HCT116 (cell line): ENCODE results near the gene KCNJ16.

Experiments
- CBX3 ChIP-seq: IDR thresholded peaks from 2 replicates; pipeline ENCODE4 v1.6.1; 2012; ENCODE audit warnings: low read depth
- EGR1 ChIP-seq: IDR thresholded peaks from 2 replicates; pipeline ENCODE4 v1.6.1; 2012; ENCODE audit warnings: low read depth
- EZH2 ChIP-seq: fragments of 200-600 bp; sonication (generic); IDR thresholded peaks from 2 replicates; pipeline ENCODE4 v1.6.1; 2017; ENCODE audit warnings: antibody characterized with exemption, mixed run types
- EZH2phosphoT487 ChIP-seq: fragments of 200-600 bp; IDR thresholded peaks from 2 replicates; pipeline ENCODE4 v1.6.1; 2018; ENCODE audit warnings: antibody characterized with exemption, borderline replicate concordance
- JUND ChIP-seq: IDR thresholded peaks from 2 replicates; pipeline ENCODE4 v1.6.1; 2012
- POLR2A ChIP-seq: IDR thresholded peaks from 2 replicates; pipeline ENCODE4 v1.7.0; 2011; ENCODE audit warnings: borderline replicate concordance; ENCODE audit not compliant: insufficient read depth, insufficient read length; ENCODE audit errors: extremely low read depth
- SP1 ChIP-seq: IDR thresholded peaks from 2 replicates; pipeline ENCODE4 v1.6.1; 2012; ENCODE audit warnings: low read depth
- ZNF274 ChIP-seq: fragments of 200-500 bp; sonication (Bioruptor generic); IDR thresholded peaks from 2 replicates; pipeline ENCODE4 v1.6.1; 2014; ENCODE audit warnings: mild to moderate bottlenecking, low read depth, low read length, inconsistent platforms
- TF ChIP-seq, protein P1 (sequence below): IDR thresholded peaks from 2 replicates; pipeline ENCODE4 v1.6.1; 2012; ENCODE audit warnings: low read depth
- TF ChIP-seq, protein P2 (sequence below), 3 experiments: fragments of 200-600 bp in 1 of 3; sonication (generic) in 1 of 3; IDR thresholded peaks in 2 of 3; conservative IDR thresholded peaks in 1 of 3; 2 replicates each; pipeline ENCODE4 v1.5.1; 2012 to 2017; ENCODE audit warnings: low read depth in 2 of 3, low read length in 2 of 3, antibody characterized with exemption in 1 of 3, borderline replicate concordance in 1 of 3, control low read depth in 1 of 3, mild to moderate bottlenecking in 1 of 3, mixed read lengths in 1 of 3, mixed run types in 1 of 3, moderate library complexity in 1 of 3; ENCODE audit not compliant: insufficient read depth in 1 of 3
- TF ChIP-seq, protein P3 (sequence below): IDR thresholded peaks from 2 replicates; pipeline ENCODE4 v1.6.1; 2012

DNA sequence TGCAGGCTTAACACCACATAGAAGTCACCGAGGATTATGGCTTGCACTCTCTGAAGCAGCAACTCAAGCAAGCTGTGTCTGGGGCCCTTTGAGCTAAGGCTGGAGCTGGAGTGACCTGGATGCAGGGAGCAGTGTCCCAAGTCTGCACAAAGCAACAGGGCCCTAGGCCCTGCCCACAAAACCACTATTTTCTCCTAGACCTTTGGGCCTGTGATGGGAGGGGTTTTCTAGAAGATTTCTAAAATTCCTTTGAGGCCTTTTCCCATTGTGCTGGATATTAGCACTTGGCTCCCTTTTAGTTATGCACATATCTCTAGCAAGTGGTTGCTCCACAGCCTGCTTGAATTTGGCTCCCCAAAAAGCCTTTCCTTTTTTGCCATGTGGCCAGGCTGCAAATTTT lies 44.5 kb downstream of the KCNJ16 start:
- TF ChIP-seq, protein P1, sequence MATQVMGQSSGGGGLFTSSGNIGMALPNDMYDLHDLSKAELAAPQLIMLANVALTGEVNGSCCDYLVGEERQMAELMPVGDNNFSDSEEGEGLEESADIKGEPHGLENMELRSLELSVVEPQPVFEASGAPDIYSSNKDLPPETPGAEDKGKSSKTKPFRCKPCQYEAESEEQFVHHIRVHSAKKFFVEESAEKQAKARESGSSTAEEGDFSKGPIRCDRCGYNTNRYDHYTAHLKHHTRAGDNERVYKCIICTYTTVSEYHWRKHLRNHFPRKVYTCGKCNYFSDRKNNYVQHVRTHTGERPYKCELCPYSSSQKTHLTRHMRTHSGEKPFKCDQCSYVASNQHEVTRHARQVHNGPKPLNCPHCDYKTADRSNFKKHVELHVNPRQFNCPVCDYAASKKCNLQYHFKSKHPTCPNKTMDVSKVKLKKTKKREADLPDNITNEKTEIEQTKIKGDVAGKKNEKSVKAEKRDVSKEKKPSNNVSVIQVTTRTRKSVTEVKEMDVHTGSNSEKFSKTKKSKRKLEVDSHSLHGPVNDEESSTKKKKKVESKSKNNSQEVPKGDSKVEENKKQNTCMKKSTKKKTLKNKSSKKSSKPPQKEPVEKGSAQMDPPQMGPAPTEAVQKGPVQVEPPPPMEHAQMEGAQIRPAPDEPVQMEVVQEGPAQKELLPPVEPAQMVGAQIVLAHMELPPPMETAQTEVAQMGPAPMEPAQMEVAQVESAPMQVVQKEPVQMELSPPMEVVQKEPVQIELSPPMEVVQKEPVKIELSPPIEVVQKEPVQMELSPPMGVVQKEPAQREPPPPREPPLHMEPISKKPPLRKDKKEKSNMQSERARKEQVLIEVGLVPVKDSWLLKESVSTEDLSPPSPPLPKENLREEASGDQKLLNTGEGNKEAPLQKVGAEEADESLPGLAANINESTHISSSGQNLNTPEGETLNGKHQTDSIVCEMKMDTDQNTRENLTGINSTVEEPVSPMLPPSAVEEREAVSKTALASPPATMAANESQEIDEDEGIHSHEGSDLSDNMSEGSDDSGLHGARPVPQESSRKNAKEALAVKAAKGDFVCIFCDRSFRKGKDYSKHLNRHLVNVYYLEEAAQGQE = no peak
- TF ChIP-seq EZH2 = no peak
- TF ChIP-seq, protein P2, sequence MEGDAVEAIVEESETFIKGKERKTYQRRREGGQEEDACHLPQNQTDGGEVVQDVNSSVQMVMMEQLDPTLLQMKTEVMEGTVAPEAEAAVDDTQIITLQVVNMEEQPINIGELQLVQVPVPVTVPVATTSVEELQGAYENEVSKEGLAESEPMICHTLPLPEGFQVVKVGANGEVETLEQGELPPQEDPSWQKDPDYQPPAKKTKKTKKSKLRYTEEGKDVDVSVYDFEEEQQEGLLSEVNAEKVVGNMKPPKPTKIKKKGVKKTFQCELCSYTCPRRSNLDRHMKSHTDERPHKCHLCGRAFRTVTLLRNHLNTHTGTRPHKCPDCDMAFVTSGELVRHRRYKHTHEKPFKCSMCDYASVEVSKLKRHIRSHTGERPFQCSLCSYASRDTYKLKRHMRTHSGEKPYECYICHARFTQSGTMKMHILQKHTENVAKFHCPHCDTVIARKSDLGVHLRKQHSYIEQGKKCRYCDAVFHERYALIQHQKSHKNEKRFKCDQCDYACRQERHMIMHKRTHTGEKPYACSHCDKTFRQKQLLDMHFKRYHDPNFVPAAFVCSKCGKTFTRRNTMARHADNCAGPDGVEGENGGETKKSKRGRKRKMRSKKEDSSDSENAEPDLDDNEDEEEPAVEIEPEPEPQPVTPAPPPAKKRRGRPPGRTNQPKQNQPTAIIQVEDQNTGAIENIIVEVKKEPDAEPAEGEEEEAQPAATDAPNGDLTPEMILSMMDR (IDR thresholded peaks at IDR 0.05 in 2 of 3, conservative IDR thresholded peaks at IDR 0.05 in 1 of 3; ENCODE audit: borderline replicate concordance in 1 of 3, insufficient read depth in 1 of 3, low read depth in 2 of 3, low read length in 2 of 3) = no peak
- TF ChIP-seq SP1 = no peak
- TF ChIP-seq CBX3 = no peak
- no peak for TF ChIP-seq POLR2A
- TF ChIP-seq, protein P3, sequence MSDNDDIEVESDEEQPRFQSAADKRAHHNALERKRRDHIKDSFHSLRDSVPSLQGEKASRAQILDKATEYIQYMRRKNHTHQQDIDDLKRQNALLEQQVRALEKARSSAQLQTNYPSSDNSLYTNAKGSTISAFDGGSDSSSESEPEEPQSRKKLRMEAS = no peak
- TF ChIP-seq ZNF274 = no peak
- TF ChIP-seq EGR1 = no peak
- TF ChIP-seq EZH2phosphoT487 = no peak
- no peak for TF ChIP-seq JUND
